ENCODE data around the gene BAIAP3. TPM values are rescaled to one million over a fixed set of nuclear protein-coding genes. Genes with fewer than 3 reads are reported as not detected.

Gene BAIAP3
- total RNA-seq, 1 donor from 2014 or later: 4.2 TPM

- TF ChIP-seq POLR2AphosphoS5 (IDR thresholded peaks at IDR 0.05; ENCODE audit: insufficient read depth in 1 of 2, low read depth in 1 of 2) (no peak), POLR2A (IDR thresholded peaks at IDR 0.05) (no peak), CTCF (IDR thresholded peaks at IDR 0.05) (no peak)
- Histone ChIP-seq H3K4me3 (no peak overlapping the region), H3K27me3 (no peaks in the 10 kb centered on the region), H3K4me1 (peaks cover 15% of the 10 kb centered on the region), H3K9me3 (no peaks in the 10 kb centered on the region), H3K27ac (no peak overlapping the region), H3K36me3 (peaks cover 0 to 19% of the 10 kb centered on the region in 2 donors)
- intact Hi-C loops (cut with DNase I): no loop called here
- DNase-seq (ENCODE audit: extremely low spot score in 2 of 2): no peak
These were observed 50.1 kb downstream of the BAIAP3 start for GRCh38 chr16:1383556-1383955.

GRCh38 chr16:1385232-1385631 lies 51.8 kb downstream of the BAIAP3 start:
- no peak for TF ChIP-seq CTCF (IDR thresholded peaks at IDR 0.05)
- no peak for DNase-seq (ENCODE audit: extremely low spot score in 2 of 2)
- H3K27me3 ChIP-seq: no peaks in the 10 kb centered on the region
- no peak overlapping the region for H3K27ac ChIP-seq
- intact Hi-C loops (cut with DNase I): no loop called here
- no peak overlapping the region for H3K4me3 ChIP-seq
- H3K4me1 ChIP-seq: no peaks in the 10 kb centered on the region
- H3K36me3 ChIP-seq: peaks cover 0 to 29% of the 10 kb centered on the region in 2 donors
- no peaks in the 10 kb centered on the region for H3K9me3 ChIP-seq

GRCh38 chr16:1387331-1387730 lies 53.9 kb downstream of the BAIAP3 start:
- Histone ChIP-seq H3K27ac (no peak overlapping the region), H3K9me3 (no peaks in the 10 kb centered on the region), H3K27me3 (no peaks in the 10 kb centered on the region), H3K4me1 (no peaks in the 10 kb centered on the region), H3K4me3 (no peak overlapping the region), H3K36me3 (peaks cover 0 to 37% of the 10 kb centered on the region in 2 donors)
- TF ChIP-seq CTCF (IDR thresholded peaks at IDR 0.05) (no peak), POLR2AphosphoS5 (IDR thresholded peaks at IDR 0.05; ENCODE audit: insufficient read depth in 1 of 2, low read depth in 1 of 2) (no peak), POLR2A (IDR thresholded peaks at IDR 0.05) (no peak)
- intact Hi-C loops (cut with DNase I): no loop called here
- no peak for DNase-seq (ENCODE audit: extremely low spot score in 2 of 2)

- H3K4me3 ChIP-seq: no peak overlapping the region
- intact Hi-C loops (cut with DNase I): no loop called here
- TF ChIP-seq POLR2A (IDR thresholded peaks at IDR 0.05) (no peak), POLR2AphosphoS5 (IDR thresholded peaks at IDR 0.05; ENCODE audit: insufficient read depth in 1 of 2, low read depth in 1 of 2) (no peak), CTCF (IDR thresholded peaks at IDR 0.05) (no peak)
- no peaks in the 10 kb centered on the region for H3K9me3 ChIP-seq
- H3K36me3 ChIP-seq: peaks cover 0 to 54% of the 10 kb centered on the region in 2 donors
- no peaks in the 10 kb centered on the region for H3K4me1 ChIP-seq
- H3K27me3 ChIP-seq: no peaks in the 10 kb centered on the region
- H3K27ac ChIP-seq: no peak overlapping the region
- DNase-seq (ENCODE audit: extremely low spot score in 2 of 2): no peak
These were observed 56.3 kb downstream of the BAIAP3 start for GRCh38 chr16:1389762-1390161.

GRCh38 chr16:1390239-1390779 lies 56.9 kb downstream of the BAIAP3 start:
- Histone ChIP-seq H3K9me3 (no peaks in the 10 kb centered on the region), H3K27ac (no peak overlapping the region), H3K36me3 (peaks cover 0 to 57% of the 10 kb centered on the region in 2 donors), H3K27me3 (no peaks in the 10 kb centered on the region), H3K4me3 (no peak overlapping the region), H3K4me1 (no peaks in the 10 kb centered on the region)
- intact Hi-C loops (cut with DNase I): no loop called here
- no peak for DNase-seq (ENCODE audit: extremely low spot score in 2 of 2)
- TF ChIP-seq POLR2AphosphoS5 (IDR thresholded peaks at IDR 0.05; ENCODE audit: insufficient read depth in 1 of 2, low read depth in 1 of 2) (no peak), CTCF (IDR thresholded peaks at IDR 0.05) (no peak), POLR2A (IDR thresholded peaks at IDR 0.05) (no peak)
